Esophagus squamous epithelium (tissue), 5 donors: ENCODE measurements around the gene PARD3. TPM values are rescaled to one million over a fixed set of nuclear protein-coding genes. Genes with fewer than 3 reads are reported as not detected.

Experiments used
- DNase-seq: peaks from one replicate; lab custom pipeline; 2025; lab: John Stamatoyannopoulos, UW
- H3K27ac ChIP-seq, 4 donors: fragments of 200-600 bp; sonication (generic); one replicate each; pipeline ENCODE4 v1.5.1; 2016 to 2019; ENCODE audit warnings: mild to moderate bottlenecking in 1 of 4
- H3K27me3 ChIP-seq, 4 donors: fragments of 200-600 bp; sonication (generic); 1 replicate in 3 of 4; 2 replicates in 1 of 4; pipeline versions ENCODE4 v1.5.1 to v1.6.0; 2017 to 2021; ENCODE audit warnings: antibody characterized with exemption in 1 of 4
- H3K36me3 ChIP-seq, 3 donors: fragments of 200-600 bp; sonication (generic); one replicate each; pipeline ENCODE4 v1.5.1; 2016 to 2019
- H3K4me1 ChIP-seq, 3 donors: fragments of 200-600 bp; sonication (generic); one replicate each; pipeline ENCODE4 v1.5.1; 2017 to 2019
- H3K4me3 ChIP-seq, 4 donors: fragments of 200-600 bp; sonication (generic); 1 replicate in 3 of 4; 2 replicates in 1 of 4; pipeline ENCODE4 v1.5.1; 2016 to 2019; ENCODE audit warnings: mild to moderate bottlenecking in 2 of 4, moderate library complexity in 1 of 4
- H3K9me3 ChIP-seq, 3 donors: fragments of 200-600 bp; sonication (generic); one replicate each; pipeline ENCODE4 v1.5.1; 2016 to 2019
- POLR2A ChIP-seq, 4 donors: fragments of 450-650 bp; IDR thresholded peaks; one replicate each; pipeline ENCODE4 v1.6.1; 2017; ENCODE audit warnings: antibody characterized with exemption in 4 of 4, mild to moderate bottlenecking in 4 of 4, moderate library complexity in 3 of 4
- WGBS, 2 donors: methylation state at CpG; one replicate each; pipeline ENCODE4 v1.1.5; 2018; 5-methylcytosine and 5-hydroxymethylcytosine counted together
- intact Hi-C: fragments of 100-400 bp; cut with DNase I; formaldehyde crosslinking; loops from one replicate; pipeline ENCODE4 v1.15.0; 2022
- total RNA-seq, 4 donors: library from RNA; depleted of rRNA; stranded (reverse); fragments of >200 nt; gene quantifications; one replicate each; pipeline ENCODE4 v1.1.0, GENCODE V29; 2016
- TF ChIP-seq, protein P1 (sequence below), 6 experiments: fragments of 450-650 bp in 4 of 6; fragments of 200-600 bp in 2 of 6; sonication (generic) in 2 of 6; IDR thresholded peaks; one replicate each; pipeline ENCODE4 v1.5.1; 2016 to 2019; ENCODE audit warnings: antibody characterized with exemption in 6 of 6, mild to moderate bottlenecking in 4 of 6, moderate library complexity in 4 of 6
- donor health status: DM: yes; HTN: yes; CAD: no.

The PARD3 gene
- total RNA-seq, 4 donors from 2014 or later = 57.3 to 114 (median 81.7) TPM

DNA sequence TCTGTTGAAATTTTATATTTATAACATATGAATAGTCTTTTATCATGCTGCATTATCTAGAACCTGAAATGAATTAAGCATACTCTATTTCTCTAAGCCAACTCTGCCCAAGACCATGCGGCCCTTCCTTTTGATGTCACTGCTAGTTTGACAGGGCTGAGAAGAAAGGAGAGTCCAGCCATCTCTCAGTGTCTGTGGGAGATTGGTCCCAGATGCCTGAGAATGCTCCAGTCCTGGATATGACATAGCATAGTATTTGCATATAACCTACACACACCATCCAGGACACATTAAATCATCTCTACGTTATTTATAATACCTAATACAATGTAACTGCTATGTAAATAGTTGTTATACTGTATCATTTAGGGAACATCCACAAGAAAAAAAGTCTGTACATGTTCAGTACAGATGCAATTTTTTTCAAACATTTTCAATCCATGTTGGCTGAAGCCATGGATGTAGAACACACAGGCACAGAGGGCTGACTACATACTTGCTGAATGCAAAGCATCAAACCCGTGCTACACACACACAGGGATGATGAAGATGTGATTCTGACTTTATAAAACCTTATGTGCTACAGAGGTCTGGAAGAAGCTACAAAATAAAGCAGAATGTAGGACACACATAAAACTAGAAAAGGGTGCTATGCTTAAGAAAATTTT, 315.4 kb downstream of the PARD3 start:
- H3K4me3 ChIP-seq = no peak overlapping the region
- no peak for TF ChIP-seq POLR2A (IDR thresholded peaks at IDR 0.05)
- TF ChIP-seq, protein P1, sequence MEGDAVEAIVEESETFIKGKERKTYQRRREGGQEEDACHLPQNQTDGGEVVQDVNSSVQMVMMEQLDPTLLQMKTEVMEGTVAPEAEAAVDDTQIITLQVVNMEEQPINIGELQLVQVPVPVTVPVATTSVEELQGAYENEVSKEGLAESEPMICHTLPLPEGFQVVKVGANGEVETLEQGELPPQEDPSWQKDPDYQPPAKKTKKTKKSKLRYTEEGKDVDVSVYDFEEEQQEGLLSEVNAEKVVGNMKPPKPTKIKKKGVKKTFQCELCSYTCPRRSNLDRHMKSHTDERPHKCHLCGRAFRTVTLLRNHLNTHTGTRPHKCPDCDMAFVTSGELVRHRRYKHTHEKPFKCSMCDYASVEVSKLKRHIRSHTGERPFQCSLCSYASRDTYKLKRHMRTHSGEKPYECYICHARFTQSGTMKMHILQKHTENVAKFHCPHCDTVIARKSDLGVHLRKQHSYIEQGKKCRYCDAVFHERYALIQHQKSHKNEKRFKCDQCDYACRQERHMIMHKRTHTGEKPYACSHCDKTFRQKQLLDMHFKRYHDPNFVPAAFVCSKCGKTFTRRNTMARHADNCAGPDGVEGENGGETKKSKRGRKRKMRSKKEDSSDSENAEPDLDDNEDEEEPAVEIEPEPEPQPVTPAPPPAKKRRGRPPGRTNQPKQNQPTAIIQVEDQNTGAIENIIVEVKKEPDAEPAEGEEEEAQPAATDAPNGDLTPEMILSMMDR (IDR thresholded peaks at IDR 0.05) = no peak
- H3K4me1 ChIP-seq = peaks cover 0 to 10% (median 0%) of the 10 kb centered on the region in 3 donors
- peaks cover 0 to 5% (median 0%) of the 10 kb centered on the region in 3 donors for H3K36me3 ChIP-seq
- no peaks in the 10 kb centered on the region for H3K27me3 ChIP-seq
- no peak overlapping the region for H3K27ac ChIP-seq
- no peak for DNase-seq
- intact Hi-C loops = no loop called here
- no peaks in the 10 kb centered on the region for H3K9me3 ChIP-seq
- 79 to 83% methylated on average over 3 of the region's 3 CpGs for WGBS, 2 donors

DNA sequence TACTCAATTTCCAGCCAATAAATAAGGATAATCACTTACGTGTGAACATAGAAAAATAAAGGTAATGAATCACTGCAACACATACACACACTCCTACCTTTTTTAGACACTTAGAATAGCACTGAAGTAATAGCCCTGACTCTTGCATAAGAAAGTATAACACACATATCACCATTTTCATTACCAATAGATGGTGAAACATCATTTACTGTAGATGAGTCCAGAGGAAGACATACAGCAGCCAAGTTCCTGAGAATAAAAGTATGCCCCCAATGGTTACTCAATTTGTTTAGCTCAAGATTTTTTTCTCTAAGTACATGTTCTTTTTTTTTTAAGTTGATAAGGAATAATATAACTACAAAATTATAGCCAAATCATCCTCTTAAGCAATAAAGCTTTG, 316.3 kb downstream of the PARD3 start:
- Histone ChIP-seq H3K4me3 (no peak overlapping the region), H3K4me1 (peaks cover 0 to 5% (median 0%) of the 10 kb centered on the region in 3 donors), H3K27ac (no peak overlapping the region), H3K9me3 (no peaks in the 10 kb centered on the region), H3K36me3 (peaks cover 0 to 5% (median 0%) of the 10 kb centered on the region in 3 donors), H3K27me3 (no peaks in the 10 kb centered on the region)
- TF ChIP-seq, protein P1 (IDR thresholded peaks at IDR 0.05) = no peak
- no peak for TF ChIP-seq POLR2A (IDR thresholded peaks at IDR 0.05)
- no peak for DNase-seq
- intact Hi-C loops = no loop called here
- WGBS, 2 donors = 87 to 92% methylated on average over 1 of the region's 1 CpG

DNA sequence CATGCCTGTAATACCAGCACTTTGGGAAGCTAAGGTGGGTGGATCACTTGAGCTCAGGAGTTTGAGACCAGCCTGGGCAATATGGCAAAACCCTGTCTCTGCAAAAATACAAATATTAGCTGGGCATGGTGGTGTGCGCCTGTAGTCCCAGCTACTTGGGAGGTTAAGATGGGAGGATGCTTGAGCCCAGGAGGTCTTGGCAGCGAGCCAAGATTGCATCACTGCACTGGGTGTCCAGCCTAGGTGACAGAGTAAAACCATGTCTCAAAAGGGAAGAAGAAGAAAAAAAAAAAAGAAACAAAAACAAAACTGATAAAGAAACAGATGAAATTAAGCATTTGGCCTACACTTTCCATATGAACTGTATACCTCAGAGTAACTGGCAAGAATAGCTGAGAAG, 319.2 kb downstream of the PARD3 start:
- WGBS, 2 donors = 56 to 68% methylated on average over 2 of the region's 2 CpGs
- TF ChIP-seq POLR2A (IDR thresholded peaks at IDR 0.05) = no peak
- TF ChIP-seq, protein P1 (IDR thresholded peaks at IDR 0.05) = no peak
- no peak for DNase-seq

DNA sequence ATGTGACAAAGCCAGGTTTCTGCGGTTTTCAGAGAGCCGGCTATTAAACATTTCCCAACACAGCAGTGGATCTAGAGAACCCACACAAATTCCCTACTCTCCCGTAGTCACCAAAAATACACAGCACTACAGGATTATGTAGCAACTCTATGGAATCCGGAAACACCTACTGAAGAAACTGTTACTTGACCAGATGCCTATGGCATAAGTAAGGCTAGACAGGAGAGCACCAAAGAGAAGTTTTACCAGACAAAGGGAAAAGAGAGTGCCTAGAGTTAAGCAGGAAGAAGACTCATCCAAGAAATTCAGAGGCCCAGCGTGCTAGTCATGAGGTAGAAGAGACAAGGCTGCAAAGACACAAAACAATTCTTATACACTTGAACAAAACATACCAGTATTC, 321.1 kb downstream of the PARD3 start:
- Histone ChIP-seq H3K27ac (no peak overlapping the region), H3K27me3 (no peaks in the 10 kb centered on the region), H3K36me3 (peaks cover 0 to under 1% (median 0%) of the 10 kb centered on the region in 3 donors), H3K4me1 (peaks cover 0 to 34% (median 22%) of the 10 kb centered on the region in 3 donors), H3K4me3 (no peak overlapping the region), H3K9me3 (no peaks in the 10 kb centered on the region)
- DNase-seq = no peak
- no peak for TF ChIP-seq POLR2A (IDR thresholded peaks at IDR 0.05)
- TF ChIP-seq, protein P1 (IDR thresholded peaks at IDR 0.05) = no peak
- WGBS, 2 donors = 75 to 86% methylated on average over 5 of the region's 5 CpGs
- intact Hi-C loops = no loop called here

More for the DNA sequence above, 319.2 kb downstream of the PARD3 start:
- H3K4me3 ChIP-seq = no peak overlapping the region
- H3K27ac ChIP-seq = no peak overlapping the region
- intact Hi-C loops = no loop called here
- peaks cover 0 to 18% (median 10%) of the 10 kb centered on the region in 3 donors for H3K4me1 ChIP-seq
- no peaks in the 10 kb centered on the region for H3K9me3 ChIP-seq
- peaks cover 0 to under 1% (median 0%) of the 10 kb centered on the region in 3 donors for H3K36me3 ChIP-seq
- H3K27me3 ChIP-seq = no peaks in the 10 kb centered on the region

DNA sequence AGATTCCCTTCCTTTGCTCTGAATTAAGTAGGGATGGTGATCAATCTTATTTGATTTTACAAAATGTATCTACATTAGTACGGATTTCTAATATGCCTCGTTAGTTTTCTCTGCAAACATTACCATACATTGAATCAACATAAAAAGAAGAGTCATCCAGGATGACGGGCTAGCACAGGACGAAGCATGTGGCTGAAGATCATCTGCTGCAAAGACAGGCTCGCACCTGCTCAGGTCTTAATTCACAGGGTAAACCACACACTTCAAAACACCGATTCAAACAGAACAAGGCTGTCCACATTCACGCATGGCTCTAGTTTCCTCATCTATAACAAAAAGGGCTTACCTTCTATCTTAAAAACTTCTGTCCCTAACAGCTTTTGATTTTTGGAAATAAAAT, 323.0 kb downstream of the PARD3 start:
- Histone ChIP-seq H3K4me1 (peaks cover 0 to 34% (median 22%) of the 10 kb centered on the region in 3 donors), H3K4me3 (no peak overlapping the region), H3K36me3 (peaks cover 0 to 10% (median 0%) of the 10 kb centered on the region in 3 donors), H3K9me3 (no peaks in the 10 kb centered on the region), H3K27ac (no peak overlapping the region), H3K27me3 (no peaks in the 10 kb centered on the region)
- intact Hi-C loops = no loop called here
- no peak for DNase-seq
- TF ChIP-seq, protein P1 (IDR thresholded peaks at IDR 0.05) = no peak
- no peak for TF ChIP-seq POLR2A (IDR thresholded peaks at IDR 0.05)
- 42 to 58% methylated on average over 7 of the region's 7 CpGs for WGBS, 2 donors
